GM10847 (cell line): Measurements from ENCODE around the gene MCMBP.

Experiments
- POLR2A ChIP-seq: IDR thresholded peaks from 2 replicates; pipeline ENCODE4 v1.6.1; 2011; ENCODE audit not compliant: insufficient read length; ENCODE audit errors: extremely low read depth

MCMBP gene

DNA sequence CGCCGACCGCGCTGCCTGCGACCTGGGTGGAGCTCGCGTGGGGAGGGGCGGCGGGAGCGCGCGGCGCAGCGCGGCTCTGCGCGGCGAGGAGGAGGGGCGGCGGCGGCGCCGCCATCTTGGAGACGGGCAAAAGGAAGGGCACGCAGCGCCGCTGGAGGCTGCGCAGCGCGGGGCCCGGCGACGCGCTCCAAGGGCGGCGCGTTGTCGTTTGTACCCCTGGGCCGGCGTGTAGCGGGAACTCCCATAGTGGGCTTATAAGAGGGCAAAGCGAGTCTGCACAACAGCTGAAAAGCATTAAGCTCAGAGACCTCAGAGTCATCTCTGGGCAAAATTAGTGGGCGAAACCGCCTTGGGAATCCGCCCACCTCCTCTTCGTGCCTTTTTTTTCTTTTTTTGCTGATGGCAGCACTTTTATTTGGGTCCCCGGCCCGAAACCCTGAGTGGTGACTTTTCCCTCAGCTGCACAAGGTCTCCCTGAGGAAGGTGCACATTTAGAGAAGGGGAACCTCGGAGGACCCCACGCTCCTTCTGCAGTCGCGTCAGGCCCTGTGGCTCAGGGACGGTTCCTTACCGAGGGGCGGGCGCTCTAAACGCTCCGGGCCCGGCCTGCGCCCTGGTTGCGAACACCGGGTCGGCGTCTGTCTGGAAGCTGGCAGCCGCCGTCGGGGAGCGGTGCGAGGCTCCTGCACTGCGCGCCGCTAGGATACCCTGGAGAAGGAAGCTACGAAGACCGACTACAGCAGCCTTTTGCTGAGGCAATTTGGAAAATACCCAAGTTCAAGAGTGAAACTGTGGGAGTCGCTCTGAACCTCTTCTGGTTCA, 428 bp upstream of the MCMBP start:
- peak; percentile 60 for TF ChIP-seq POLR2A

DNA sequence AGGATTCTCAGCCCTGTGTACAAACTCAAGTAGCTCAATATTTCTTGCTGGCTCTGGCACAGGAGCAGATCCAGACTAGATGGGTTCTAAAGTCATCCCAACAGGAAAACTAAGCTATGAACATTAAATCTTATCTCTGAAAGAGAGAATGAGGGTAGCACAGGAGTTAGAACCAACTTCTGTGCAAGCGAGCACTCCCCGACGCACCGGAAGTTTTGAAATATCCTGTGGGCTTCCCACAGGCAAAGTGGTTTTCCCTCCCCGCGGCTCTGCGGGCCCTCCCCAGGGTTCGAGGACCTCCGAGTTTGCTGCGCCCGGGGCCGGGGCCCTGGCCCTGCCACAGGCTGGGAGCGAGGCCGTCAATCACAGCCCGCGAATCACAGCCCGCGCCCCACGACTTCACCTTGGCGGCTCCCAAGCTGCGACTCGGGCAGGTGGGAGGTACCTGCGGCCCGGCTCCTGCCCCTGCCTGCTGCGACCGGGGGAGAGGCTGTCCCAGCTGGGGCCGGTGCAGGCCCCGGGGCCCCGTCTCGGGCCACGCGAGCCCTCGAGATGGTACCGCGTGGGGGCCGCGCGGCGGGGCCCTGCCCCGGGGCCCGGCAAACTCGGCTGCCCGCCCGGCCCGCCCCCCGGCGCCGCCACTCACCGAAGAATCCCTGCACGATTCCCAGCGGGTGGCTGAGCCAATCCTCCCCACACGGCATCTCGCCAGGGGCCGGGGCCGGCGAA, 598 bp downstream of the MCMBP start:
- no peak for TF ChIP-seq POLR2A

GRCh38 chr10:119867317-119867716, 5.3 kb downstream of the MCMBP start:
- no peak for TF ChIP-seq POLR2A

- TF ChIP-seq POLR2A: no peak
Measured at GRCh38 chr10:119865699-119866240, 6.9 kb downstream of the MCMBP start.

DNA sequence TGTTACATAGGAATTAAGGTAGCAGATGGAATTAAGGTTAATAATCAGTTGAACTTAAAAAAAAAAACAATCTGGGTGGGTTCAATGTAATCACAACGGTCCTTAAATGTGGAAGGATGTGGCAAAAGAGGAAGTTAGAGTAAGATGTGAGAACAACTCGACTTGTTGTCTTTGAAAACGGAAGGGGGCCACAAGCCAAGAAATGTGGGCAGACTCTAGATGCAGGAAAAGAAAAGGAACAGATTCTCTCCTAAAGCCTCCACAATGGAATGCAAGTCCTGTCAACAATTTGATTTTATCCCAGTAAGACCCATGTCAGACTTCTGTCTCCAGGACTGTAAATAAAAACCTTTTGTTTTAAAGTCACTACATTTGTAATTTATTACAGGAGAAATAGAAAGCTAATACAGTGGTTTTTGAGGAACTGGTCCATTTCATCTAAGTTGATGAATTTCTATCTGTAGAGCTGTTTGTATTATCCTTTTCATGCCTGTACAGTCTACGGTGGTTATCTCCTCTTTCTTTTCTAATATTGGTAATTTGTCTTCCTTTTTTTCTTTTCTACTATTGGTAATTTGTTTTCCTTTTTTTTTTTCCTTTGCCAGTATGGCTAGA, 8.6 kb downstream of the MCMBP start:
- TF ChIP-seq POLR2A: no peak

GRCh38 chr10:119862524-119862923, 10.1 kb downstream of the MCMBP start:
- no peak for TF ChIP-seq POLR2A

GRCh38 chr10:119860866-119861607, 11.6 kb downstream of the MCMBP start:
- TF ChIP-seq POLR2A: no peak

GRCh38 chr10:119859420-119860258, 13.0 kb downstream of the MCMBP start:
- no peak for TF ChIP-seq POLR2A

- TF ChIP-seq POLR2A: no peak
Measured at GRCh38 chr10:119858063-119858462, 14.6 kb downstream of the MCMBP start.

GRCh38 chr10:119853574-119853973, 19.1 kb downstream of the MCMBP start:
- no peak for TF ChIP-seq POLR2A

DNA sequence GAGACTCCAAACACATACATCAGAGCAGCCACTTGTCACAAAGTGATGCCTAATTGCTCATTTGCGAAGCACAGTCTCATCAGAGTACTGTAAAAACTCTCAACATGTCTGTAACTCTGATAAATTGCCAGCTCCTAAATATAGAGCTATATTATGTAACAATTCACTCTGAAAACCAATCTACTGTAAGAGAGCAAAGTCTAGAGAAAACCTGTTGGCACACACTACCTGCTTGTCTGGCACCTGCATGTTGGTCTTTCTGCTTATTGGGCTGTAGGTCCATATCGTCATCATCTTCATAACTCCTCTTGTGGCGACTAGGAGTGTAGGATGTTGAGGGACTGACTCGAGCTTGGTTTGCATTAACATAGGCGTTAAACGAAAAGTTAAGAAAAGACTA, 19.8 kb downstream of the MCMBP start:
- TF ChIP-seq POLR2A: no peak

DNA sequence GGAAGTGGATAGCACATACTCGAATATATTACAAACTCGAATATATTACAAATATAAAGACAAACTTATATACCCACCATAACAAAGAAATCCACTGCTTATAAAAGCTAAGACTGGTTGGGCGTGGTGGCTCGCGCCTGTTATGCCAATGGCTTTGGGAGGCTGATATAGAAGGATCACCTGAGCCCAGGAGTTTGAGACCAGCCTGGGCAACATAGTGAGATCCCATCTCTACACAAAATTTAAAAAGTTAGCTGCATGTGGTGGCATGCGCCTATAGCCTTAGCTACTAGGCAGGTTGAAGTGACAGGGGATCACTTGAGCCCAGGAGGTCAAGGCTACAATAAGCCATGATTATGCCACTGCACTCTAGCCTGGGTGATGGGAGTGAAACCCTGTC, 20.4 kb downstream of the MCMBP start:
- TF ChIP-seq POLR2A: no peak

DNA sequence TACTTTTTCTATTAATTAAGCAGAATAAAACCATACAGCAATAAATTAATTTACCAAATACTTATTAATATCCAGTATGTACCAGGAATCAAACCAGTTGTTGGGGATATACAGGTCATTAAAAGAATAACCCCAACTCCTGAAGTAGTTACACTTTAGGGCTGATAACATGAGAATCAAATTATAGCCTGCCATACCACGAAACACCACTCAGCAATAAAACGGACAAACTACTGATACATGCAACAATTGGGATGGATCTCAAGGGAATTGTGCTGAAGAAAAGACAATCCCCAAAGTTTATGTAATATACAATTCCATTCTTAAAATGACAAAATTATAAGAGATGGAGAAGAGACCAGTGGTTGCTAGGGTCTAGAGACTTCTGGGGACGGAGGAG, 22.7 kb downstream of the MCMBP start:
- no peak for TF ChIP-seq POLR2A
